AG08396 (cell line): ENCODE measurements around the gene ABCC3.

Source experiments
- DNase-seq: peaks from one replicate; pipeline ENCODE4 v3.0.0; 2012; ENCODE audit warnings: low spot score, mixed read lengths

Gene ABCC3

GRCh38 chr17:50604513-50604912, 30.2 kb upstream of the ABCC3 start:
- peak; percentile 69 for DNase-seq

DNA sequence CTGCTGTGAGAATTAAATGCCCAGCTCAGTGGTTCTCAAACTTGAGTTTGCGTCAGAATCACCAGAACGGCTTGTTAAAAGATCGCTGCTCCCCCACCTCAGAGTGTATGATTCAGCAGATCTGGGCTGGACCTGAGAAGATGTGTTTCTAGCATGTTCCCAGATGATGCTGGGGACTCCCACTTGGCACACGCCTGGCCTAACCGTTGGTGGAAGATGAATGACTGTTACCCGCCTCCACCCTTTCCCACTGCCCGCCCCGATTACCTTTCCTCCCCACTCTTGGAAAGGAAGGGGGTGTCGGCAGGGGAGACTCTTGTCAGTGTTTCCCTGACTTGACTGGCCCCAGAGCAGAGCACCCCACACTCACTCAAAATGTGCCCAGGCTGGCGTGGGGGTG, 29.3 kb upstream of the ABCC3 start:
- no peak for DNase-seq

DNA sequence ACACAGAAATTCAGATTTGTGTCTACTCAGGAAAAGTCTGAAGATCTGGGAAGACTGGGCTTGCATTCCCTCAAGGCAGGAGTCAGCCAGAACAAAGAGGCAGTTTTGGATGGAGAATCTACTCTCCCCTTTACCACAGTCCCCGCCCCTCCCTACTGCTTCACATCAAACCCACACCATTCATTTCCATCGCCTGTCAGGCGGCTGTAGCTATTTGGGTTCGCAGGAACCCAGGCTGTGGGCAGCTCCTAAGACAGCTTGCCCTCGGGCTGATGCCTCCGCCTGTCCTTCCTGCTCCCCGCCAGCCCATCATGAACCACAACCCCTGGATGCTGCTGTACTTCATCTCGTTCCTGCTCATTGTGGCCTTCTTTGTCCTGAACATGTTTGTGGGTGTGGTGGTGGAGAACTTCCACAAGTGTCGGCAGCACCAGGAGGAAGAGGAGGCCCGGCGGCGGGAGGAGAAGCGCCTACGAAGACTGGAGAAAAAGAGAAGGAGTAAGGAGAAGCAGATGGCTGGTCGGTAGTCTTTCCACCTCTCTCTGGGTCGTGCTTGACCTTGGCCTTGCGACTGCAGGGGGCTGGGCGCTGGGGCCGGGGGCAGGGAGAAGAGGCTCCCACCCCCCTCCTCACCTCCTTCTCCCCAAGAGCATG, 27.0 kb upstream of the ABCC3 start:
- no peak for DNase-seq

GRCh38 chr17:50608700-50609379, 25.8 kb upstream of the ABCC3 start:
- no peak for DNase-seq

DNA sequence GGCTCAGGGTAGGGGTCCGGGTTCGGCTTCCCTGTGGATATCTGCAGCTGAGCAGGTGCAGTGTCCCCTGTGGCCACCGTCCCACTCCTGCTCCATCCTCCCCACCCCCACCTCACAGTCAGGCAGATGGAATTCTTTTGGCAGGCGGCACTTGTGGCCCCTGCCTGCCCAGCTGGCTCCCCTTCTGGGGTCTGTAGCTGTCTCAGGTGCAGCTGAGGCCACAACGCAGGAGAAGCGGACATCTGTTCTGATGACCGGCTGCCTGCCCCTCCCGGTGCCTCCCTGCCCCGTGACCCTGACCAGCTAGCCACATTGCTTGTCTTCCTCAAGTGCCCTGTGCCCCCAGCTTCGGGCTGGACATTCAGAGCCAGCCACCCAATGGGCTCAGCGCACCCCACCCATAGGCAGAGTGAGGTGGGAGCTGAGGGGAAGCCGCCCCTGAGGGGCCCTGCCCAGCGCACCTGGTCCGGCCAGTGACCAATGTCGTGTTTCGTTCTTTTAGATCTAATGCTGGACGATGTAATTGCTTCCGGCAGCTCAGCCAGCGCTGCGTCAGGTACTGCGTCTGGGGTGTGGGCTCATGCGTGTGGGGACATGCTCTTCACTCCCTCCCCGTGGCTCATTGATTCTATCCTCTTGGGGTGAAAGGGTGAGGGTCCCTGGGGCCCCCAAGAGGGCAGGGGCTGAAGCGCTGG, 25.2 kb upstream of the ABCC3 start:
- DNase-seq: no peak

GRCh38 chr17:50611634-50612033, 23.0 kb upstream of the ABCC3 start:
- DNase-seq: no peak

DNA sequence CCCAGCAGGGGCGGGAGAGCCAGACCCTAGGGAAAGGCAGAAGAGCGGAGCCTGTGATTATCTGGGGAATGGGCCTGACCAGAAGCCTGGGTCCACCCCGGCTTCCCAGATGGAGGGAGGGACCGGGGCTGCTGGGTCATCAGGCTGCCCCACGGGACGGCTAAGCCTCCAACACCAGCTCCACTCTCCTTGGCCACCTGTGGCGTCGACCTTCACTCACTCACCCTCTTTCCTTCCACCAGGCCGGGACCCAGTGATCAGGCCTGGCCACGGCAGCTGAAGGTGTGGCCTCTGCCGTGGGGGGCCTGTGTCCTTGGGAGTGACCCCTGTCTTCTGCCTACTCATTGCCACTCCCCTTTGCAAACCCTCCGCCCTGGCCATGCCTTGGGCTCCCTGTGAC, 22.4 kb upstream of the ABCC3 start:
- no peak for DNase-seq

- no peak for DNase-seq
These were observed 21.4 kb upstream of the ABCC3 start for GRCh38 chr17:50613007-50613992.

DNA sequence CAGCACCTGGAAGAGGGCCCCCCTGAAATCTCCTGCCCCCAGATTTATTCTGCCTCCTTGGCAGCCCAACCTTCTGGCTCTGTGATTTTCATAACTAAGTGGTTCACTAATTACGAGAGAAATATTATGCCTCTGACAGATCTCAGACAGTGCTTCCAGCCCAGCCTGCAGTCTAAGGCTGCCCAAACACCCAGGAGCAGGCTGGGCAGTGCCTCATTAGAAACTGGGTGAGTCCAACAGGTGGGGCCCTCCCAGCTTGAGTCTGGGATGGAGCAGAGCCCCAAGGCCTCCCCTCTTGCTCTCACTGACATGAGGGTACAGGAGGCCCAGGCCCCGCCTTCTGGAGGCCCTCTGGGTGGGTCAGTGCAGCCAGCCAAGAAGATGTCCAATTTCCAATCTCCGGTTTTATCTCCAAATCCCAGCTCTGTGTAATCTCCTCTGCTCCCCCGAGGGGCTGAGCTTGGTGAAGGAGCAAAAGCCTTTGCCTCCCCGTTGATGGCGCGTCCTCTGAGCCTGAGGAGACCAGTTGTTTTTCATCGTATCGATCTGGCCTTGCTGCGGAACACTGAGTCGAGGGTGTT, 20.1 kb upstream of the ABCC3 start:
- no peak for DNase-seq

DNA sequence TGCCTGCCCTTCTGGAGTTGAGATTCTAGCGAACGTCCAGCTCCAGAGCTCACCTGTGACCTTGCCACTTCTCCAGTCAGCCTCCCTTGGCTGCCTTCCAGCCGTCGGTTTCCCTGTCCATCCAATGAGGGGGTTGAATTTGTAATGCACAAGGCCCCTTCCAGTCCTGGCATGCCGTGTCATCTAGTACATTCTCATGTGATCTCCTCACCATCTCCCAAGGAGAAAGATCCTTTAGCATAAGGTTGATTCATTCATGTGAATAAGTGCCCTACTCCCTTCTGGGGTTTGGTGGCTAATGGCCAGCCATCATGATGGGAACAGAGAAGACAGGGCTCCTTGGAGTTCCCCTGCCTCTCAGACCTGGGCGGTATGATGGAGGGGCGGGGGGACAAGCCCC, 18.9 kb upstream of the ABCC3 start:
- no peak for DNase-seq

DNA sequence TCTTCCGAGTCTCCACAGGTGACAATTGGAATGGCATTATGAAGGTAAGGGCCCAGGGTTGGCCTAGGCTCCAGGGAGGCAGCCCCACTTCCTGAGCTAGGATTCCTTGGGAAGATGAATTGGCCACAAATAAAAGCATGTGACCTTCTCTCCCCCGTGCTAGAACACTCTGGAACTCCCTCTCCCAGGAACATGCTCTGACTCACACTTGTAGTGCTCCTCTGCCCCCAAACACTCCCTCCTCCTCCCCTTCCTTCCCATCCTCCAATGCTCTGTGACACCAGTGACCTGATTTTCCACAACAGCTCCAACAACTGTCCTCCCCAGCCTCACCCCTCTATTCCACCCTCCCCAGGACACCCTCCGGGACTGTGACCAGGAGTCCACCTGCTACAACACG, 16.4 kb upstream of the ABCC3 start:
- DNase-seq: no peak

DNA sequence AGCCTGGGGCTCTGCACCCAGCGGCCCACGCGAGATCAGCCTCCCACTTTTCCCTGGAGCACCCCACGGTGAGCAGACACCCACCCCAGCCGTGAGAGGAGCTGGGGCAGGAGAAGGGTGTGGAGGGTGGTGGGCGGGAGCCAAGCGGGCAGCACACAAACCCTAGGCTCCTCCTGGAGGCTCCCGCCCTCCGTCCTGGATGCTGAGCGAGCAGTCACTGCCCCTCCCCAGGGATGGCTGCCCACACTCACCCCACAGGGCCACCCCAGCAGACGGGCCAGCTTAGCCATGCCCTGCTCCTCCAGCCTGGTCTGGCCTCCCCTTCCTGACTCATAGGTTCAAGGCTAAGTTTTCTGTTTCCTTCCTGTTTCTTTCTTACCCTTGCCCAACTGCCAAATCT, 15.7 kb upstream of the ABCC3 start:
- peak; percentile 48 for DNase-seq

GRCh38 chr17:50619489-50619888, 15.2 kb upstream of the ABCC3 start:
- no peak for DNase-seq

DNA sequence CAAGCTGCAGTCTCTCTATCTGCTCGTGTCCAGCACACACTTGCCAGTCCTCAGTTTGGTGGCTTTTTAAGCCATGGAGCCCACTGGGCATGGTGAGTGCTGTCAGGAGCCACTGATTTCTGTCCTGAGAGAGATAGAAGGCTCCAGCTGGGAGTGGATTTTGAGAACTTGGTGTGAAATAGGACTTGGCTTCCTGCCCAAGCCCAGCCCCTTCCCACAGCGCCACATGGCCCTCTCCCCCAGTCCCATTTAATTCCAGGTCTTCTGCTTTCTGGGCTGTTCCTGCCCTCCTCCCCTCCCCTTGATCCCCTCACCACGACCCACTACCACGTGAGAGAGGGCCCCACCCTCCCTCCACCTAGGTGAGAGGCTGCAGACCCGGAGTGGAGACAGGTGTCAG, 14.4 kb upstream of the ABCC3 start:
- DNase-seq: no peak

DNA sequence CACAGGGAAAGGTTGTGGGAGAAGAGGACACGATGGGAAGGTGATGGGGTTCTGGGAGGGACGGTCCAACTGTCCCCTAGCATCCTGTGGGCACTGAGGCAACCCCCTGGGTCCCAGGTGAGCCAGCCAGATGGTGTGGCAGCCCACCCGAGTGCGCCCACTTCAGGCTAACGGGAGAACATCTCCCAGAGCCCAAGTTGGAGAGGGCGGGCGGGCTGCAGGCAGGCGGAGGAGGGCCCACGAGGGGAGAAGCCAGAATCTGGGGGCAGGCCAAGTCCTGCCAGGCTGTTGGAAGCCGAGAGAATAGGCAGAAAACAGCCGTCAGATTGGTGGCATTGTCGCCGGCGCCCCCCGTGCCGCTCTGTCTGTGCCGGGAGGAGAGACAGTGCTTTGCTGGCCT, 13.8 kb upstream of the ABCC3 start:
- no peak for DNase-seq

DNA sequence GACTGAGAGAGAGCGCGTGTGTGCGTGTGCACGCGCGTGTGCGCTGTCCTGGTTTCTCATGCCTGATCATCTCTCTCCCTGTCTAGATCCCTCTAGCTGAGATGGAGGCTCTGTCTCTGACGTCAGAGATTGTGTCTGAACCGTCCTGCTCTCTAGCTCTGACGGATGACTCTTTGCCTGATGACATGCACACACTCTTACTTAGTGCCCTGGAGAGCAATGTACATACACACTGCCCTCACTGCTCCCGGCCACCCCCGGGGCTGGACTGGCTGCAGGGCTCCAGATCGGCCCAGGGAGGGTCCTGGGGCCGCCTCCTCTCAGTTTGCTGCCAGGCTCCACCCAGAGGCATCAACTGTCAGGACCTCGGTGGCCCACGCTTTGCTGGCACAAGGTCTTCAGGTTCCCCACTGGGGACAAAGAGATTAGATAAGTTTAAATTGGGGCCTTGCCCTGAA, 13.1 kb upstream of the ABCC3 start:
- DNase-seq: no peak

DNA sequence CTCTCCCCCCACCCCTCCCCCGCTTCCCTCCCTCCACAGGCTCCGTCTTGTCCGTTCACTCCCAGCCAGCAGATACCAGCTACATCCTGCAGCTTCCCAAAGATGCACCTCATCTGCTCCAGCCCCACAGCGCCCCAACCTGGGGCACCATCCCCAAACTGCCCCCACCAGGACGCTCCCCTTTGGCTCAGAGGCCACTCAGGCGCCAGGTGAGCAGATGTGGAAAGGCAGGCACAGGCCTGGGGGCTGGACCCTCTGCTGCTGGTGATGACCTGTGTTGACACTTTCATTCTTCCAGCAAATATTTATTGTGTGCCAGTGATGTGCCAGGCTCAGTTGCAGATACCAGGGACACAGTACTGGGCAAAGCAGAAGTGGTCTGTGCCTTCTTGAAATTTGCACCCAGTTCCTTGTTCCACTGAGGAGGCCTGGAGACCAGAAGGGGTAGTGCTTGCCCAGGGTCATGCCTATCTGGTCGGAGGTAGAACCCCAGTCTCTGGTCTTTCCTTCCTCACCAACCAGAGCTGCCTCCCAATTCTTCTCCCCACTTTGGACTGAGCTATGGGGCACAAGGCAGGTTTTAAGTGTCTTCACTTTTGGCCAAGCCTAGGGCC, 10.3 kb upstream of the ABCC3 start:
- DNase-seq: no peak

DNA sequence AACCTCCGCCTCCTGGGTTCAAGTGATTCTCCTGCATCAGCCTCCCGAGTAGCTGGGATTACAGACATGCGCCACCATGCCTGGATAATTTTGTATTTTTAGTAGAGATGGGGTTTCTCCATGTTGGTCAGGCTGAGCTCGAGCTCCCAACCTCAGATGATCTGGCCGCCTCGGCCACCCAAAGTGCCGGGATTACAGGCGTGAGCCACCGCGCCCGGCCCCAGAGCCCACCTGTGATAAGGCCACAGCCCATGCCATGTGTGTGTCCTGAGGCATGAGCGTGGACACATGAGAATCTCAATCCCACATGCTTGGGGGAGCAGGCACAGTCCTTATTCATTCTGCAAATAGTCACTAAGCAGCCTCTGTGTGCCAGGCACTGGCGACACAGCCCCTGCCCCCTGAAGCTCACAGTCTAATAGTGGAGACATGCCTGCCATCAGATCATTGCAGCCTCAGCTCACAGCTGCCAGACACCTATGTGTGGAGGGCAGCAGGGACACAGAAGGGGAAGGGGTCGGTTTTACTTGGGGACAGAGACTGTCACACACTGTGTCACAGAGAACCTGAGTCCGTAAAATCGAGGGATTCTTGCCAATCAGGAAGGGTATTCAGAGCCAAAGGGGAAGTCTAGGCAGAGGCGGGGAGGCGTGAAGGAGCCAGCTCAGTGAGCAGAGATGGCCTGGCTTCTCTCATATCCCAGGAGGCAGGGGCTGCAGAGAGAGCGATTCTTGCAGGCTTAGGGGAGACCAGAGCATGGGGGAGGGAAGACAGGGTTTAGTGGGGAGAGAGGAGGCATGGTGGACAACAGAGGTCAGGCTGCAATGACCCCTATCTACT, 9.4 kb upstream of the ABCC3 start:
- no peak for DNase-seq

DNA sequence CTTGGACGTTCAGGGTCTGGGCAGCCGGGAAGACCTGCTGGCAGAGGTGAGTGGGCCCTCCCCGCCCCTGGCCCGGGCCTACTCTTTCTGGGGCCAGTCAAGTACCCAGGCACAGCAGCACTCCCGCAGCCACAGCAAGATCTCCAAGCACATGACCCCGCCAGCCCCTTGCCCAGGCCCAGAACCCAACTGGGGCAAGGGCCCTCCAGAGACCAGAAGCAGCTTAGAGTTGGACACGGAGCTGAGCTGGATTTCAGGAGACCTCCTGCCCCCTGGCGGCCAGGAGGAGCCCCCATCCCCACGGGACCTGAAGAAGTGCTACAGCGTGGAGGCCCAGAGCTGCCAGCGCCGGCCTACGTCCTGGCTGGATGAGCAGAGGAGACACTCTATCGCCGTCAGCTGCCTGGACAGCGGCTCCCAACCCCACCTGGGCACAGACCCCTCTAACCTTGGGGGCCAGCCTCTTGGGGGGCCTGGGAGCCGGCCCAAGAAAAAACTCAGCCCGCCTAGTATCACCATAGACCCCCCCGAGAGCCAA, 8.6 kb upstream of the ABCC3 start:
- peak; percentile 81 for DNase-seq
